Stimulated activated memory B cell treated with anti-CD40 and anti-IgM and Interleukin-4, amounts not matched to agents 10 μg/mL and 1 μg/mL and 100 μg/mL, for 72 hours (primary cell): ENCODE measurements around the gene PACS1.
"Not testable (repeated sequence)": the region's sequence is repeated elsewhere in the genome, so short reads cannot be mapped to it uniquely, and the experiment has no call there.

ENCODE experiments used
- ATAC-seq: fragments of 150-1000 bp; cut with Tn5 transposase; 2 replicates; pipeline ENCODE4 v1.10.0; 2021
- H3K27ac Mint-ChIP-seq: one replicate; pipeline ENCODE4 v1.8.0; 2022; ENCODE audit warnings: mild to moderate bottlenecking, mixed read lengths
- H3K27me3 Mint-ChIP-seq: one replicate; pipeline ENCODE4 v1.8.0; 2022; ENCODE audit warnings: mixed read lengths
- H3K36me3 Mint-ChIP-seq: one replicate; pipeline ENCODE4 v1.8.0; 2022; ENCODE audit warnings: mixed read lengths
- H3K4me1 Mint-ChIP-seq: one replicate; pipeline ENCODE4 v1.8.0; 2022; ENCODE audit warnings: mixed read lengths
- H3K4me3 Mint-ChIP-seq: one replicate; pipeline ENCODE4 v1.8.0; 2022; ENCODE audit warnings: mild to moderate bottlenecking, moderate library complexity, mixed read lengths
- H3K9me3 Mint-ChIP-seq: one replicate; pipeline ENCODE4 v1.8.0; 2022; ENCODE audit warnings: mixed read lengths

The PACS1 gene

DNA sequence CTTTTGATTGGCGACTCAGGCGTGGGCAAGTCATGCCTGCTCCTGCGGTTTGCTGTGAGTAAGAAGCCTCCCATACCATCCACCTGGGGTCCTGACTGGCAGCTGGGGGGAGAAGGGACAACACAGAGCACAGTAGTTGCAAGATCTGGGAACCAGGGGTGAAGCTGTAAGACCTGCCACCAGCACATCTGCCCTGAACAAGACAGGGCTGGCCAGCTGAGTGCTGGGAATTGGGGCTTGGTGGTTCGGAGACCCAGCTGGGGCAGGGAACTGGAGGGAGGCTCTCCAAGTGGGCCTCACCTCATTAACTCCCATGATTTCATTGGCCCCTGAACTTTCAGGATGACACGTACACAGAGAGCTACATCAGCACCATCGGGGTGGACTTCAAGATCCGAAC is 201.7 kb downstream of the PACS1 start:
- Mint-ChIP-seq H3K36me3 (peaks cover 59% of the 10 kb centered on the region), H3K4me3 (no peak overlapping the region)

DNA sequence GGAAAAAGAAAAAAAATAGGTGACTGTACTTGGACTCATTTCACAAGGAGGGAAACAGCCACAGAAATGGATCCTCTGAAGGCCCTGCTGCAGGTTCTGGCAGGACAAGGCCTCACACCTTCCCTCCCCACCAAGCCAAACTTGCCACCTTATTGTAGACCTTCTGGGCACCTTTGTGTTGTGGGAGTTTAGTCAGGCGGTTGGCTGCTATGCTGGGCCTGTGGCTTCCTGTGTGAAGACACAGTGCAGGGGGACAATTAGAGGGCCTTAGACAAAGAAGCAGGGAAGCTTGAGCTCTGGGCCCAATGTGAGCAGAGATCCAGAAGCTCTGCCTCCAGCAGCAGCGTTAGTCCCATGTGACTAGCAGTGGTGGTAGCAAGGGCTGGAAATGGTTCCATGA is 202.5 kb downstream of the PACS1 start:
- H3K4me1 Mint-ChIP-seq, result peaks cover 38% of the 10 kb centered on the region
- H3K4me3 Mint-ChIP-seq, result no peak overlapping the region

More for the DNA sequence above, 201.7 kb downstream of the PACS1 start:
- no peak for ATAC-seq
- H3K9me3 Mint-ChIP-seq, result no peaks in the 10 kb centered on the region
- H3K27ac Mint-ChIP-seq, result no peak overlapping the region
- H3K4me1 Mint-ChIP-seq, result peaks cover 38% of the 10 kb centered on the region
- H3K27me3 Mint-ChIP-seq, result no peaks in the 10 kb centered on the region

DNA sequence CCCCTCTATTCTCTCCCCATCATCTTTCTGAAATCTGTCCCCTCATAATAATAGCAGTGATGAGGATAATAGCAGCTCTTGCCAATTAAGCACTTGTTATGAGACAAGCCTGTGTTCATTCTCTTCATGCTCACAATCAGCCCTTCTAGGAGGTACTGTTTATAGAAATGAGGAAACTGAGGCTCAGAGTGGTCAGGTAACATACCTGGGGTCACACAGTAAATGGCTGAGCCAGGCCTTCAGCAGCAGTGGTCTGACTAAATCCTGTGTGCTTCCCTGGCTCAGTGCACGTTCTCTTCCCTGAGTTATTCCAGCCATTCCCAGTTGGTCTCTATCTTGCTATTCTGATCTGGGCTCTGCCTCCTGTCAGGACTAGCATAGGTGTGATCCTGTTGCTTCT is 204.1 kb downstream of the PACS1 start:
- Mint-ChIP-seq H3K27me3 (peaks cover 5% of the 10 kb centered on the region), H3K27ac (no peak overlapping the region), H3K36me3 (peaks cover 56% of the 10 kb centered on the region), H3K4me3 (no peak overlapping the region), H3K4me1 (peaks cover 39% of the 10 kb centered on the region), H3K9me3 (no peaks in the 10 kb centered on the region)
- ATAC-seq, result no peak

More for the DNA sequence above, 202.5 kb downstream of the PACS1 start:
- no peak for ATAC-seq
- peaks cover 56% of the 10 kb centered on the region for H3K36me3 Mint-ChIP-seq
- H3K27me3 Mint-ChIP-seq, result no peaks in the 10 kb centered on the region
- H3K27ac Mint-ChIP-seq, result no peak overlapping the region
- no peaks in the 10 kb centered on the region for H3K9me3 Mint-ChIP-seq

GRCh38 chr11:66275396-66275795 is 205.3 kb downstream of the PACS1 start:
- Mint-ChIP-seq H3K27me3 (peaks cover 14% of the 10 kb centered on the region), H3K4me3 (no peak overlapping the region), H3K36me3 (peaks cover 56% of the 10 kb centered on the region), H3K27ac (no peak overlapping the region), H3K9me3 (no peaks in the 10 kb centered on the region), H3K4me1 (peaks cover 37% of the 10 kb centered on the region)
- no peak for ATAC-seq

GRCh38 chr11:66275984-66276612 is 206.0 kb downstream of the PACS1 start:
- no peak for ATAC-seq
- H3K4me1 Mint-ChIP-seq, result peaks cover 36% of the 10 kb centered on the region
- H3K9me3 Mint-ChIP-seq, result no peaks in the 10 kb centered on the region
- H3K36me3 Mint-ChIP-seq, result peaks cover 52% of the 10 kb centered on the region
- peaks cover 20% of the 10 kb centered on the region for H3K27me3 Mint-ChIP-seq
- no peak overlapping the region for H3K27ac Mint-ChIP-seq
- H3K4me3 Mint-ChIP-seq, result no peak overlapping the region

- not testable (repeated sequence) for H3K9me3 Mint-ChIP-seq, H3K4me3 Mint-ChIP-seq, ATAC-seq, H3K27ac Mint-ChIP-seq
- Mint-ChIP-seq H3K36me3 (peaks cover 52% of the 10 kb centered on the region), H3K4me1 (peaks cover 41% of the 10 kb centered on the region), H3K27me3 (peaks cover 21% of the 10 kb centered on the region)
Measured at GRCh38 chr11:66276619-66277018, 206.5 kb downstream of the PACS1 start.

DNA sequence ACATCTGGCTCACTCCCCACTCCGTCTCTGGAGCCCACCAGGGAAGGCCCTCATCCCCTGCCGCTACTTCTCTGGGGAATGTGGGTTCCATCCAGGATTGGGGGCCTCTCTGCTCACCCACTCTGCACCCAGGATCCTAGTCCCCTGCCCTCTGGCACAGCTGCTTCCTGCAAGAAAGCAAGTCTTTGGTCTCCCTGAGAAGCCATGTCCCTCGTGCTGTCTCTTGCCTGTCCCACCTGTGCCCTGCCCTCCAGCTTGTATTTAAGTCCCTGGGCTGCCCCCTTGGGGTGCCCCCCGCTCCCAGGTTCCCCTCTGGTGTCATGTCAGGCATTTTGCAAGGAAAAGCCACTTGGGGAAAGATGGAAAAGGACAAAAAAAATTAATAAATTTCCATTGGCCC is 207.0 kb downstream of the PACS1 start:
- ATAC-seq, H3K27ac Mint-ChIP-seq, H3K4me3 Mint-ChIP-seq, H3K9me3 Mint-ChIP-seq: not testable (repeated sequence)
- Mint-ChIP-seq H3K36me3 (peaks cover 48% of the 10 kb centered on the region), H3K4me1 (peaks cover 46% of the 10 kb centered on the region), H3K27me3 (peaks cover 21% of the 10 kb centered on the region)

- H3K27ac Mint-ChIP-seq, result peak within 1 kb of the TSS; percentile 42
- peaks cover 52% of the 10 kb centered on the region for H3K4me1 Mint-ChIP-seq
- H3K4me3 Mint-ChIP-seq, result peak within 1 kb of the TSS; percentile 62
- H3K27me3 Mint-ChIP-seq, result peaks cover 21% of the 10 kb centered on the region
- H3K9me3 Mint-ChIP-seq, result no peaks in the 10 kb centered on the region
- H3K36me3 Mint-ChIP-seq, result peaks cover 44% of the 10 kb centered on the region
- ATAC-seq, result peak; percentile 54
Measured at GRCh38 chr11:66277471-66278362, 207.6 kb downstream of the PACS1 start, which contains the start of gene CNIH2. TSS of gene CNIH2 (plus strand) at chr11:66278175. CDS start at chr11:66278457, 282 bp downstream.

DNA sequence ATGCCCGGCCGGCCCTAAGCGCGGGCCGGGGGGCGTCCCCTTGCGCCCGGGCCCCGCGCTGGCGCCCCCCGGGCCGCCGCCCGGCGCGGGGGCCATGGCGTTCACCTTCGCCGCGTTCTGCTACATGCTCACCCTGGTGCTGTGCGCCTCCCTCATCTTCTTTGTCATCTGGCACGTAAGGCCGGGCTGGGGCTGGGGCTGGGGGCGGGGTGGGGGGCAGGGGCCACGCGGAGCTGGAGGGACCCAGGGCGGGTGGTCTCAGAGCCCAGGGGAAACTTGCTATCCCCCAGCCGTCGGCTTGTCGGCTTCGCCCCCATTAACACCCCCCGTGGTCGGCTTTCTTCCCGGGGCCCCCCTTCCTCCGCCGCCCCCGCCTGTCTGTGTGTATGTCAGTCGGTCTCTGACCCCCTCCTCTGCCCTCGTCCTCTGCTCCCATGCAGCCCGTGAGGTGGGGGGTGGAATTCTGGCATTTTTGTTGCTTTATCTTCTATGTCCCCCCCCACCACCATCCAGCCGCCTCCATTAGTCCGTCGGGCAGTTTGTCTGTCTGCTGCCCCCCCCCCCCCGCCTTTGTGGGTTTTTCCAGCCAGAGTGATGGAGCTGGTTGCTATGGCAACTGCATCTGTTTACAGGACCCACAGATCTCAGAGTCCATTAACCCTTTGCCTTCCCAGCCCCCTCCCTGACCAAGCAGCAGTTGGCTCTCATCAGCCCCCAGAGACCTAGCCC is 208.5 kb downstream of the PACS1 start:
- Mint-ChIP-seq H3K4me3 (peak overlapping the region; percentile 62), H3K36me3 (peaks cover 37% of the 10 kb centered on the region), H3K4me1 (peaks cover 57% of the 10 kb centered on the region), H3K27ac (peak overlapping the region; percentile 42), H3K27me3 (peaks cover 21% of the 10 kb centered on the region), H3K9me3 (no peaks in the 10 kb centered on the region)
- no peak for ATAC-seq

- Mint-ChIP-seq H3K9me3 (no peaks in the 10 kb centered on the region), H3K27me3 (peaks cover 21% of the 10 kb centered on the region), H3K36me3 (peaks cover 31% of the 10 kb centered on the region), H3K4me3 (peak overlapping the region; percentile 62), H3K4me1 (peaks cover 60% of the 10 kb centered on the region), H3K27ac (peak overlapping the region; percentile 42)
- no peak for ATAC-seq
Measured at GRCh38 chr11:66279092-66279734, 209.1 kb downstream of the PACS1 start.

DNA sequence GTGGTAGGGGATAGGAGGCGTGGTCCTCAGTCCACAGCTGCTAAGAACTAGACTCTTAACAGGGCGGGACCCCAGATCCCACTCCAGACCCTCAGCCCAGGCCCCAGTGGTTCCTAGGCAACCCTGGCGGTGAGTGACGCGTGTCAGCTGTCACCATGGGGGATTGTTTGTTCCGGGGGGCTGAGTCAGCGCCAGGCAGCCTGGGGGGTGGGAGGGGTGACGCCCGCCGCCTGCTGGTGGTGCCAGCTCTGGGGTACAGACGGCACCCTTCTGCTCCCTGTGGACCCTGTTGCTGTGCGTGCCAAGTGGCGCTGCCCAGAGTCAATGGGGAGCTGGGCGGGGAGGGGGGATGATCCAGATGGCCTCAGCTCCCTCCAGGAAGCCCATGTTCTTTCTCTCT is 210.4 kb downstream of the PACS1 start:
- H3K4me3 Mint-ChIP-seq, result no peak overlapping the region
- H3K27ac Mint-ChIP-seq, result peak overlapping the region; percentile 33
- H3K9me3 Mint-ChIP-seq, result no peaks in the 10 kb centered on the region
- peaks cover 24% of the 10 kb centered on the region for H3K36me3 Mint-ChIP-seq
- ATAC-seq, result no peak
- peaks cover 21% of the 10 kb centered on the region for H3K27me3 Mint-ChIP-seq
- peaks cover 67% of the 10 kb centered on the region for H3K4me1 Mint-ChIP-seq

DNA sequence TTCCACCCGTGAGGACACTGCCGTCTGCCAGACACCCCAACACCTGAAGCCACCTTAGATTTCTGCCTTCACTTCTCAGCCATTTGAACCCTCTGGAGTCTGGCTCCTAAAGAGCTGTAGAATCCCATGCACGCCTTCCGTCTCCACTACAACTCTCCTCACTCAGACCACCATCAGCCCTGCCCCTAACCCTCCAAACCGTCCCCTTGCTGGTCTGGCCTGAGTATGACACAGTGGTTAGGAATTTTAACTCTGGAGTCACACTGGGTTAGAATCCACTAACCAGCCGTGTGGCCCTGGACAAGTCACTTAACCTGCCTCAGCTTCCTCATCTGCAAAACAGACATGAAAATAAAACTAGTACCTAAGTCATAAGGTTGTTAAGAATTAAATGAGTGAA is 210.9 kb downstream of the PACS1 start:
- ATAC-seq, result no peak
- Mint-ChIP-seq H3K27ac (peak overlapping the region; percentile 33), H3K9me3 (no peaks in the 10 kb centered on the region), H3K27me3 (peaks cover 21% of the 10 kb centered on the region), H3K4me3 (no peak overlapping the region), H3K36me3 (peaks cover 18% of the 10 kb centered on the region), H3K4me1 (peaks cover 71% of the 10 kb centered on the region)

- peak overlapping the region; percentile 57 for H3K27ac Mint-ChIP-seq
- ATAC-seq, result no peak
- no peak overlapping the region for H3K4me3 Mint-ChIP-seq
- H3K9me3 Mint-ChIP-seq, result no peaks in the 10 kb centered on the region
- peaks cover 21% of the 10 kb centered on the region for H3K27me3 Mint-ChIP-seq
- H3K4me1 Mint-ChIP-seq, result peaks cover 76% of the 10 kb centered on the region
- peaks cover 9% of the 10 kb centered on the region for H3K36me3 Mint-ChIP-seq
Measured at GRCh38 chr11:66281776-66282467, 211.8 kb downstream of the PACS1 start.
